ENCODE results near the gene FILIP1L.
A peak's percentile ranks its signal among the peaks of the same experiment; 100 is the strongest.

The FILIP1L gene

DNA sequence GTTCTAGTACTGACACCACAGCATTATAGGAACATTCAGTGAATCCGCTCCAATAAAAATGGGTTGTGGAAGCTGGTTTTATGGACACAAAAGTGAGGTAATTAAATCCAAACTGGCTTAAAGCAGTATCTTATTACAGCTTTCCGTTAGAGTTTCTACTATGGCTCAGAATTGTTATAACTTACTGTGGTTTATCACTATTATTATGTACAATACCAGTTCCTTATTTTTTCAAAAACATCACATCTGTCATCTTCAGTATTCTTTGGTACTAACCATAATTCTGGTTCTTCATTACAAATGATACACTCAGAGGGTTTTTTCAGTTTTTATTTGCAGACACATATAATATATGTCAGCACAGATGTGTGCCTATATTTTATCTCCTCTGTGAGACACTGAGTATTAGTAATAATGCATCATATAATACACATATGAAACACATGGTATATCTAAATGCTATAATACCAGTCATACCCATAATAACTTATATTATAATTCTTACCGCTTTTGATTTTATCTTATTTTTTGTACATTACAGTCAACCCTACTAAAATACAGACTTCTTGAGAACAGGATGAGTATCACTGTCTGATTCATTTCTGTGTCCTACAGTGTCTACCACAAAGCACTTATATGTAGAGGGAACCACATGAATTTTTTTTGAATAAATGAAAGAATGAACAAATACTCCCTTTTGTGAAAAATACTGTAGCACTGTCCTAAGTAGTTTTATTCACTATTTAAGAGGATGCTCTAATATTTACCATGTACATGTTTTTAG, 257.7 kb downstream of the FILIP1L start:
- Histone ChIP-seq H3K27ac (ENCODE audit: low read depth, low read length, severe bottlenecking) (no peak overlapping the region), H3K9me3 (ENCODE audit: control insufficient read depth, low read length) (no peaks in the 10 kb centered on the region), H3K4me1 (ENCODE audit: control insufficient read depth, insufficient read depth, low read length, poor library complexity, severe bottlenecking) (peaks cover 4% of the 10 kb centered on the region), H3K36me3 (ENCODE audit: control insufficient read depth, insufficient read depth, low read length) (peaks cover 60% of the 10 kb centered on the region), H3K4me3 (ENCODE audit: extremely low read depth, insufficient read depth, low read length, poor library complexity, severe bottlenecking) (no peak overlapping the region)
- WGBS, 2 experiments (ENCODE audit: insufficient coverage in 2 of 2), result 100% methylated on average over 1 of the region's 3 CpGs; no CpG with 5 or more reads in 1 of the 2 experiments

DNA sequence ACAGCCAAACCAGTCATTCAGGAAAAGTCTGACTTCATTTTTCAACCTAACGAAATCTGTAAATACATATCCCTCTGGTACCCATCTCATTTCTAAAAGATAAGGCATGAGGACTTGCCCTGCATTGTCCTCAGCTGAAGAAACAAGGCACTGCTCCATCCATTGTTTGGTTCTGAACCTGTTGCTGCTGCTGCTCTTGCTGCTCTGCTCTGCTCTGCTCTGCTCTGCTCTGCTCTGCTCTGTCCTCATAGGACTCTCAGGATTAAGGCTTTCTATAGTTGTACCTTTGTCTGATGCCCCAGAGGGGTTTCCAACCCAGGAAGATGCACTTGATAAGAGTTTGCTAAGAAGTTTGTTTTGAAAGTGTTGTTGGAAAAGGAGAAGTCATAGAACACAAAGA, 258.4 kb downstream of the FILIP1L start:
- Histone ChIP-seq H3K36me3 (ENCODE audit: control insufficient read depth, insufficient read depth, low read length) (peaks cover 58% of the 10 kb centered on the region), H3K9me3 (ENCODE audit: control insufficient read depth, low read length) (no peaks in the 10 kb centered on the region), H3K4me1 (ENCODE audit: control insufficient read depth, insufficient read depth, low read length, poor library complexity, severe bottlenecking) (no peaks in the 10 kb centered on the region), H3K4me3 (ENCODE audit: extremely low read depth, insufficient read depth, low read length, poor library complexity, severe bottlenecking) (no peak overlapping the region), H3K27ac (ENCODE audit: low read depth, low read length, severe bottlenecking) (no peak overlapping the region)
- whole genome bisulfite sequencing, 2 experiments (ENCODE audit: insufficient coverage in 2 of 2), result 80 to 94% methylated on average over 1 of the region's 1 CpG

DNA sequence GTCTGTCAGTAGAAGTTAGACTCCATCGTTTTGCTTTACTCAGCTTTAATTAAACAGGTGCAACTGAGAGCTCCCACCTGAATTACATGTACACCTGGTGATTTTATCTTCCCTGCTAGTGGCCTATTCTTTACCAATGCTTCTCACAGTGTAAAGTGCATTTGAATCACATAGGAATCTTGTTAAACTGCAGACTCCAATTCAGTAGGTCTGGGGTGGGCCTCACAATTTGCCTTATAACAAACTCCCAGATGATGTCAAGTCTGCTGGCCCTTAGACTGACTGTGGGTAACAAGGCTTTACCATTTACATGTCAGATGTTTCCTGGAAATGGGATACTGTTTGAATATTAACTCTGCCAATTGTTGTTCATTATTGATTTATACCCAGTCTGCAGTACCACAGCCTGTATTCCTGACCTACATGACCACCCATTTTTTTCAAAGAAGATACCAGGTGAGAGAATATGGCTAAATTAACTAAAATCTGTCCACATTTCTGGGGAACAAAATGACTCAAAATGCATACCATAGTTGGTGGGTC, 259.5 kb downstream of the FILIP1L start:
- no CpG with 5 or more reads among the region's 1 CpG for WGBS, 2 experiments (ENCODE audit: insufficient coverage in 2 of 2)
- no peak overlapping the region for H3K4me3 ChIP-seq (ENCODE audit: extremely low read depth, insufficient read depth, low read length, poor library complexity, severe bottlenecking)
- H3K9me3 ChIP-seq (ENCODE audit: control insufficient read depth, low read length), result no peaks in the 10 kb centered on the region
- no peak overlapping the region for H3K27ac ChIP-seq (ENCODE audit: low read depth, low read length, severe bottlenecking)
- H3K4me1 ChIP-seq (ENCODE audit: control insufficient read depth, insufficient read depth, low read length, poor library complexity, severe bottlenecking), result no peaks in the 10 kb centered on the region
- H3K36me3 ChIP-seq (ENCODE audit: control insufficient read depth, insufficient read depth, low read length), result peaks cover 61% of the 10 kb centered on the region

DNA sequence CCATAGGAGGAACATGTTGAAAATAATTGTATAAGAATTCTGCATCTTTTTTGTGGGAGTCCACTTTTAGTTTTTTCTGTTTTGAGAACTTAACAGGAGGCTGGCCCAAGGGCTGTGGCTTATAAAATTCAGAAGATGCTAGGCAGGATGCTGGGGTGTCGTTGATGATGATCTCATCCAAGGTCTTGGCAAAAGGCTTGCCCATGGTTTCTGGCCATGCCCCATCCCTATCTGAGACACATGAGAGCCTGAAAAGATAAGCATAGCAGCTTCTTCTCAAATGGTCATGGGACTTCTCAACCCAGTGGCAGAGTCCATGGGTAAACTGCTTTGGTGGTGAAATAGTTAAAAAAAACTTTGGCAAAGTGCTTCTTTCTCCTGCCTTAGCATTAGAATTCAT, 261.4 kb downstream of the FILIP1L start:
- no peaks in the 10 kb centered on the region for H3K4me1 ChIP-seq (ENCODE audit: control insufficient read depth, insufficient read depth, low read length, poor library complexity, severe bottlenecking)
- peaks cover 73% of the 10 kb centered on the region for H3K36me3 ChIP-seq (ENCODE audit: control insufficient read depth, insufficient read depth, low read length)
- no peak overlapping the region for H3K27ac ChIP-seq (ENCODE audit: low read depth, low read length, severe bottlenecking)
- no peaks in the 10 kb centered on the region for H3K9me3 ChIP-seq (ENCODE audit: control insufficient read depth, low read length)
- 86 to 89% methylated on average over 1 of the region's 1 CpG for WGBS, 2 experiments (ENCODE audit: insufficient coverage in 2 of 2)
- no peak overlapping the region for H3K4me3 ChIP-seq (ENCODE audit: extremely low read depth, insufficient read depth, low read length, poor library complexity, severe bottlenecking)

DNA sequence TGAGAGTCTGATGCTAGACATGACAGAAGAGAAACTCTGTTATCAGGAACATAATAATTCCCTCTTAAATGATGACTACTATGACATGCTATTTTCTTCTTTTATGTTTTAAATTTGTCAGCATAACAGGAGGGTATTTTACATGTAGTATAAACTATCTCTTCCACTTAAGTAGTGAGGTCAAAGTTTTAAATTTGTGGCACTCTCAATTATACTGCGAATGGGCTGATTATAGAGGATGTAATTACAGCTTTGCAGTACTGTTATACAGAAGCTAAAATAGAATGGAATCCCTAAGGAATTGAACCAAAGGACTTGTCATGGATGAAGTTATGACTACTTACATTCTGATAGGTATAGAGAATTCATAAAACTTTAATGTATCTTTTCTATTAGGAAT, 262.3 kb downstream of the FILIP1L start:
- Histone ChIP-seq H3K4me1 (ENCODE audit: control insufficient read depth, insufficient read depth, low read length, poor library complexity, severe bottlenecking) (no peaks in the 10 kb centered on the region), H3K4me3 (ENCODE audit: extremely low read depth, insufficient read depth, low read length, poor library complexity, severe bottlenecking) (no peak overlapping the region), H3K27ac (ENCODE audit: low read depth, low read length, severe bottlenecking) (no peak overlapping the region), H3K9me3 (ENCODE audit: control insufficient read depth, low read length) (no peaks in the 10 kb centered on the region), H3K36me3 (ENCODE audit: control insufficient read depth, insufficient read depth, low read length) (peaks cover 67% of the 10 kb centered on the region)
- WGBS, 2 experiments (ENCODE audit: insufficient coverage in 2 of 2), result 100% methylated on average over 1 of the region's 1 CpG; no CpG with 5 or more reads in 1 of the 2 experiments

DNA sequence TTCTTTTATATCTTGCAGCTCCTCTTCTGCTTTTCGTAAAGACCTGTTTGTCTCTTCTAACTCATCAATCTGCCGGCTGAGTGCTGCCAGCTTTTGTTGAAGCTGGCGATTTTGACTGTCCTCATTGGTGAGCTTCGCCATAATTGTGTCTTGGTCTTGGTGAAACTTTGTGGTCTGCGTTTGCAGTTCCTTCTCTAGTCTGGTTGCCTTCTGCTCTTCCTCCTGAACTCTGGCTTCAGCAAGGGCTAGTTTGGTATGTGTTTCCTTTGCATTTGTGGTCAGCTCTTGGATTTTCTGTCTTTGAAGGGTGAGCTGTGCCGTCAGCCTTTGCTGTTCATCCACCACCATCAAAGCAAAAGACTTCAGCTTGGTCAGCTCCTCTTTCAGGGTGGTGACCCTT, 263.7 kb downstream of the FILIP1L start:
- Histone ChIP-seq H3K9me3 (ENCODE audit: control insufficient read depth, low read length) (no peaks in the 10 kb centered on the region), H3K27ac (ENCODE audit: low read depth, low read length, severe bottlenecking) (no peak overlapping the region), H3K4me3 (ENCODE audit: extremely low read depth, insufficient read depth, low read length, poor library complexity, severe bottlenecking) (no peak overlapping the region), H3K4me1 (ENCODE audit: control insufficient read depth, insufficient read depth, low read length, poor library complexity, severe bottlenecking) (peaks cover 6% of the 10 kb centered on the region), H3K36me3 (ENCODE audit: control insufficient read depth, insufficient read depth, low read length) (peaks cover 66% of the 10 kb centered on the region)
- WGBS, 2 experiments (ENCODE audit: insufficient coverage in 2 of 2), result 78 to 100% methylated on average over 1 to 3 of the region's 6 CpGs

DNA sequence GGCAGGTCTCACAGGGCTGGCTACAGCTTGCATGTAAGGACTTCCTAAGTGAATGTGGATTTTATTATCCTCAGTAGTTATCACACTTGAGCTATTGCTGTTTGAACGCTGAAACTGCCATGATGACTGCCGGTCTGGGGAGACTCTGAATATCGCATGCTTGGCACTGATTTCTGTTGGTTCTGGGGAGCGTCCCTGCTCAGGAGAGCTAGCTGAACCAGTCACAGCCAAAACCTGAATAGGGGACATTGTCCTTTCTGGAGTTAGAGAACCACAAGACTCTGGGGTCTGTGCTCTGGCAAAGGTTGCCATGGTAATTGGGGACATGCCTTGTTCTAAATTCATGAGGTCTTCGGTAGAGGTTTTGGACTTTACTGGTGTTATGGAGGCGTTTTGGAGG, 265.9 kb downstream of the FILIP1L start:
- no peak overlapping the region for H3K27ac ChIP-seq (ENCODE audit: low read depth, low read length, severe bottlenecking)
- peaks cover 14% of the 10 kb centered on the region for H3K4me1 ChIP-seq (ENCODE audit: control insufficient read depth, insufficient read depth, low read length, poor library complexity, severe bottlenecking)
- no peaks in the 10 kb centered on the region for H3K9me3 ChIP-seq (ENCODE audit: control insufficient read depth, low read length)
- no peak overlapping the region for H3K4me3 ChIP-seq (ENCODE audit: extremely low read depth, insufficient read depth, low read length, poor library complexity, severe bottlenecking)
- H3K36me3 ChIP-seq (ENCODE audit: control insufficient read depth, insufficient read depth, low read length), result peaks cover 46% of the 10 kb centered on the region
- 93 to 98% methylated on average over 6 of the region's 6 CpGs for WGBS, 2 experiments (ENCODE audit: insufficient coverage in 2 of 2)

DNA sequence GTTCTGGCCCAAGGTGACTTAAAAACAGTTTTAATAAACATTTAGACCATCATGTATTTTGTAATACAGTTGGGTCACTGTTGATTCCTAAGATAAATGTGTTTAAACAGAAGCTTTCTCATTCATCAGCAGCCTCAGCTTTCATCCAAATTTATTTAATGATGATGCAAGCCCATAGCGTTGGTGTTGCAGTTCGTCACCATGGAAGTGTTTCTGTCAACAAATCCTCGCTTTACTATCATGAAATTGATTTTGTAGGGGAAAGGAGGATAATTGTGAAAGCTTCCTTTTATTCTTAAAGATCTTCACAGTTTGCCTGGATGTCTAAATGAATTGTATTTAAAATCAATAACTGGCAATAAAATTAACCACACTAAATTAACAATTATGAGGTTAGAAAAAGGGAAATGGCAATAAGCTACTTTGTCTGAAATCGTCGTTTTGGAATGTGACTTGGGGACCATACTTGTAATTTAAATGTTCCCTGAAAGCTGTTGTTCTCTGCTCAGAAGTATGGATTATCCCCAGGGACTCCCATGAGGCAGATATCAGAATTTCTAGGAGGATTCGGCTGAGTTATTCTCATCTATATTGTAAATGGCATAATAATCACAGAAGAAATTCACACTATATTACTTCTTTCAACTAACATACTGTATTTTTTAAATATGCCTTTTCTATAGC, 267.7 kb downstream of the FILIP1L start:
- H3K9me3 ChIP-seq (ENCODE audit: control insufficient read depth, low read length), result no peaks in the 10 kb centered on the region
- H3K4me3 ChIP-seq (ENCODE audit: extremely low read depth, insufficient read depth, low read length, poor library complexity, severe bottlenecking), result no peak overlapping the region
- peak overlapping the region; percentile 77 for H3K27ac ChIP-seq (ENCODE audit: low read depth, low read length, severe bottlenecking)
- peaks cover 35% of the 10 kb centered on the region for H3K36me3 ChIP-seq (ENCODE audit: control insufficient read depth, insufficient read depth, low read length)
- 70 to 94% methylated on average over 2 to 3 of the region's 6 CpGs for WGBS, 2 experiments (ENCODE audit: insufficient coverage in 2 of 2)
- H3K4me1 ChIP-seq (ENCODE audit: control insufficient read depth, insufficient read depth, low read length, poor library complexity, severe bottlenecking), result peaks cover 16% of the 10 kb centered on the region

DNA sequence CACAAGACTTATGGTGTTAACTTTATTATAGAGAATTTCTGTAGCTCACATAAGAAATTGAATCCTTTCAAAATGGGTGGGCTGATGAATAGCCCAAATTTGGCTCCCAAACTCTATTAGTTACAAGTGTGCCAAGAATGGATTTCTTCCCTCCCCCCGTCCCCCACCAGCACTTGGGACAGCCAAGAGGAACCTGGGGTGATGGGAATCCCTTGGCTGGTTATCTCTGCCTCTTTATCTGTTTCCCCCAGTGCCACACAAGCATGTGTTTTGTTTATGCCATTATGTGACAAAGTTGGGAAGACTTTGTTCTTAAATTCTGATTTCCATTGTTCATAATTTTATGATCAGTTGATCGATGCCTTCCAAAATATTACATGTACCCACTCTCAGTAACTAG, 268.3 kb downstream of the FILIP1L start:
- Histone ChIP-seq H3K36me3 (ENCODE audit: control insufficient read depth, insufficient read depth, low read length) (peaks cover 31% of the 10 kb centered on the region), H3K9me3 (ENCODE audit: control insufficient read depth, low read length) (no peaks in the 10 kb centered on the region), H3K4me1 (ENCODE audit: control insufficient read depth, insufficient read depth, low read length, poor library complexity, severe bottlenecking) (peaks cover 16% of the 10 kb centered on the region), H3K4me3 (ENCODE audit: extremely low read depth, insufficient read depth, low read length, poor library complexity, severe bottlenecking) (no peak overlapping the region), H3K27ac (ENCODE audit: low read depth, low read length, severe bottlenecking) (peak overlapping the region; percentile 77)
- WGBS, 2 experiments (ENCODE audit: insufficient coverage in 2 of 2), result 100% methylated on average over 1 of the region's 2 CpGs; no CpG with 5 or more reads in 1 of the 2 experiments

DNA sequence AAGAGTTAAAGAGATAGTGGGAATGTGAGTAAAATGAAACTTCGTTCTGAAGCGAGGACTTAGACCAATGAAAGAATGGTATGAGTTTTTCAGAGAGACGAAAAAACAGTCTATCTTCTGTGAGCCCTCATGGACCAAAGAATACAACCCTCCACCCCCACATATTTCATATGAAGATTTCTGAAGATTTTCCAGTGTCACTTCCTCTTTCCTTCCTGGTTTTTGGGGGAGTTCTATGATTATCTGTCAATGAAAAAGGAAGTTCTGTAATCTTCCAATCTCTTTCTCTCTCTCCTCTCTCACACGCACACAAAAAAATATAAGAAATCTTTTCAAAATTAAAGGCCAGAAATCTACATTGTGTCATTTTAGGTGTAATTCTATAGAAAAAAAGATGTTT, 269.0 kb downstream of the FILIP1L start:
- Histone ChIP-seq H3K36me3 (ENCODE audit: control insufficient read depth, insufficient read depth, low read length) (peaks cover 24% of the 10 kb centered on the region), H3K4me1 (ENCODE audit: control insufficient read depth, insufficient read depth, low read length, poor library complexity, severe bottlenecking) (peaks cover 16% of the 10 kb centered on the region), H3K9me3 (ENCODE audit: control insufficient read depth, low read length) (no peaks in the 10 kb centered on the region), H3K27ac (ENCODE audit: low read depth, low read length, severe bottlenecking) (no peak overlapping the region), H3K4me3 (ENCODE audit: extremely low read depth, insufficient read depth, low read length, poor library complexity, severe bottlenecking) (no peak overlapping the region)
- 100% methylated on average over 2 of the region's 4 CpGs; no CpG with 5 or more reads in 1 of the 2 experiments for WGBS, 2 experiments (ENCODE audit: insufficient coverage in 2 of 2)
